Parathyroid adenoma (tissue), 2 donors: ENCODE measurements around the gene MB21D2.

Experiments
- H2AFZ ChIP-seq: fragments of 300-600 bp; sonication (generic); one replicate; pipeline ENCODE4 v1.7.0; 2017; ENCODE audit warnings: antibody characterized with exemption, mild to moderate bottlenecking
- H3K27ac ChIP-seq: fragments of 300-600 bp; sonication (generic); one replicate; pipeline ENCODE4 v1.7.0; 2017
- H3K27me3 ChIP-seq: fragments of 300-600 bp; sonication (generic); one replicate; pipeline ENCODE4 v1.7.0; 2017; ENCODE audit warnings: low read length; ENCODE audit not compliant: control insufficient read depth, insufficient read depth
- H3K36me3 ChIP-seq: fragments of 300-600 bp; sonication (generic); one replicate; pipeline ENCODE4 v1.7.0; 2017; ENCODE audit warnings: low read length; ENCODE audit not compliant: control insufficient read depth, insufficient read depth
- H3K4me1 ChIP-seq: fragments of 300-600 bp; sonication (generic); one replicate; pipeline ENCODE4 v1.7.0; 2017; ENCODE audit warnings: control low read depth
- H3K4me2 ChIP-seq: fragments of 300-600 bp; sonication (generic); one replicate; pipeline ENCODE4 v1.7.0; 2017; ENCODE audit warnings: low read length
- H3K4me3 ChIP-seq: fragments of 300-600 bp; sonication (generic); one replicate; pipeline ENCODE4 v1.7.0; 2017; ENCODE audit warnings: low read depth, low read length
- H3K79me2 ChIP-seq: fragments of 300-600 bp; sonication (generic); one replicate; pipeline ENCODE4 v1.7.0; 2017; ENCODE audit warnings: control low read depth
- H3K9ac ChIP-seq: fragments of 300-600 bp; sonication (generic); one replicate; pipeline ENCODE4 v1.7.0; 2017; ENCODE audit warnings: mild to moderate bottlenecking
- H3K9me3 ChIP-seq: fragments of 300-600 bp; sonication (generic); one replicate; pipeline ENCODE4 v1.7.0; 2017; ENCODE audit warnings: low read length; ENCODE audit not compliant: control insufficient read depth
- CTCF ChIP-seq: fragments of 300-600 bp; sonication (generic); IDR thresholded peaks from one replicate; pipeline ENCODE4 v1.7.0; 2017; ENCODE audit warnings: antibody characterized with exemption, mild to moderate bottlenecking
- donor health status: primary hyperparathyroidism.

Gene MB21D2

GRCh38 chr3:192887701-192888100 lies 30.0 kb downstream of the MB21D2 start:
- TF ChIP-seq CTCF = no peak
- Histone ChIP-seq H3K36me3 (no peaks in the 10 kb centered on the region), H3K4me3 (no peak overlapping the region), H3K4me2 (no peak overlapping the region), H3K9ac (no peak overlapping the region), H3K79me2 (no peaks in the 10 kb centered on the region), H2AFZ (no peak overlapping the region), H3K27me3 (no peaks in the 10 kb centered on the region), H3K9me3 (no peaks in the 10 kb centered on the region), H3K27ac (no peak overlapping the region), H3K4me1 (no peaks in the 10 kb centered on the region)

GRCh38 chr3:192887047-192887446 lies 30.6 kb downstream of the MB21D2 start:
- Histone ChIP-seq H3K27me3 (no peaks in the 10 kb centered on the region), H3K27ac (no peak overlapping the region), H3K9ac (no peak overlapping the region), H3K79me2 (no peaks in the 10 kb centered on the region), H3K4me1 (no peaks in the 10 kb centered on the region), H3K36me3 (no peaks in the 10 kb centered on the region), H2AFZ (no peak overlapping the region), H3K4me3 (no peak overlapping the region), H3K4me2 (no peak overlapping the region), H3K9me3 (no peaks in the 10 kb centered on the region)
- no peak for TF ChIP-seq CTCF

DNA sequence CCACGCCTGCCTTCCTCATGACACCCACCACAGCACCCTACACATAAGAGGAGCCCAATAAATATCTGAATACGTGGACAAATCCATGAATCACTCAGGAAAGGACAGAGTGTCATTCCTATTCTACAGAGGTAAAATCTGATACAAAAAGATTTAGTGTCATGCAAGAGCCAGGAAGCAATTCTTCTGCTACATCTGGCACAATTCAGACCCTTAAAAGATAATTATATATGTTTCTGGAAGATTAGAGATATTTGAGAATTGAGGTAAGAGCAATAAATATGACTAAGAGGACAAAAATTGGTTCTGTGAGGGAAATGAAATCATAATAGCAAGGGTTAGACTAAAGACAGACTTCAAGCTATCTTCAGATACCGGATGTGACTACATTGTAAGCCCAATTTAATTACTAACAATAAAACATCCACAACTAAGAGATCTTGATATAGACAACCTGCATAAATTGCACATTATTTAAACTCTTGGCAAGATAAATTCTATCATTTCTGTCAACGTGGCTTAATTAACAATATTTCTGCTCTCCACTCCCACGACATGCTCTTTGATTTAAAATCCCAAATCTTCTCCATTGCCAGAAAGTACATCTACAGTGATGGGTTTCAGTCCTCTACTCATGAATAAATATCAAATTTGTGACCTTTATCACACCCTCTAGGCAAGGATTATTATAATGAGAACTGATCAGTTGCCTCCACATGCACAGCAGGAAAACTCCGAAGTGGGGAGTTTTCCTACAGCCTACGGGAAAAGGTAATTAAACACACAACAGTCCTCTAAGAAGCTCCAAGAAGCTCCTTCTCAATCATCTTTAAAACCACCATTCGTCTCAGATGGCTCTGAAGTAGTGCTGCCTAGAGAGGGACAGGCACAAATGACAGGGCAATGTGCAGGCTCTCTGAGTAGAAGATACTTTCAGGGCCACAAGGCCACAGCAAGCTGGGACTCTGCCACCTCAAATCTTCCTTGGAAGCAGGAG lies 32.6 kb downstream of the MB21D2 start:
- Histone ChIP-seq H3K27ac (no peak overlapping the region), H3K79me2 (no peaks in the 10 kb centered on the region), H3K4me3 (no peak overlapping the region), H3K4me1 (no peaks in the 10 kb centered on the region), H3K27me3 (no peaks in the 10 kb centered on the region), H2AFZ (no peak overlapping the region), H3K9me3 (no peaks in the 10 kb centered on the region), H3K36me3 (no peaks in the 10 kb centered on the region), H3K9ac (no peak overlapping the region), H3K4me2 (no peak overlapping the region)
- TF ChIP-seq CTCF = no peak

GRCh38 chr3:192883512-192883911 lies 34.1 kb downstream of the MB21D2 start:
- no peak overlapping the region for H3K9ac ChIP-seq
- H3K79me2 ChIP-seq = no peaks in the 10 kb centered on the region
- no peak overlapping the region for H3K4me2 ChIP-seq
- no peaks in the 10 kb centered on the region for H3K9me3 ChIP-seq
- no peaks in the 10 kb centered on the region for H3K4me1 ChIP-seq
- no peak overlapping the region for H3K27ac ChIP-seq
- no peaks in the 10 kb centered on the region for H3K27me3 ChIP-seq
- no peak overlapping the region for H2AFZ ChIP-seq
- no peak for TF ChIP-seq CTCF
- no peak overlapping the region for H3K4me3 ChIP-seq
- H3K36me3 ChIP-seq = no peaks in the 10 kb centered on the region
